ENCODE measurements around the gene AP1S1. TPM values are rescaled to one million over a fixed set of nuclear protein-coding genes. Genes with fewer than 3 reads are reported as not detected.

The AP1S1 gene
- total RNA-seq, 1 donor from 2014 or later, result 181 TPM

DNA sequence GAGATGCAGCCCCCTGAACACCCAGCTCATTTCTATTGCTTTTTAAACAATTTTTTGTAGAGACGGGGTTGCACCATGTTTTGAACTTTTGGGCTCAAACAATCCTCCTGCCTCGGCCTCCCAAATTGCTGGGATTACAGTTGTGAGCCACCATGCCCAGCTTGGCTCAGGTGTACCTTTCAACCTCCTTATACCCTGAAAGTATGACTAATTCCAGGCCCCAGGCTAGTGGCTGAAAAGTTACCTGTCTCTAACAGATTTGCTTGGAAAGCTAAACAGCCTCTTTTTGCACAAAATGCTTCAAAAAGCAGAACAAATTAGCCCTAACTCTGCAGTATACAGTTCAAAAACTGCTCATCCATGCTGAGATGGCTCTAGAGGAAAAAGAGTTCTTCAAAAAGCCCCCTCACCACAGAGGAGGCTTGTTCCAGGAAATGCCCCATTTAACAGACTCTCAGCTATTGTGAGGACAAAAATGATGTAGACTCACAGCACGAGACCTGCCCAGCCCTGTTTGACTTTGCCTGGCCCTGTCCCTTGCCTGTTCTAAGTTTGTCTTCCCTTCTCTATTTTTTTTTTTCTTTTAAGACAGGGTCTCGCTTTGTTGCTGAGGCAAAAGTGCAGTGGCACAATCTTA, 13.4 kb upstream of the AP1S1 start:
- no peak for FAIRE-seq
- no peak overlapping the region for H3K27ac ChIP-seq (ENCODE audit: low read depth, low read length)

DNA sequence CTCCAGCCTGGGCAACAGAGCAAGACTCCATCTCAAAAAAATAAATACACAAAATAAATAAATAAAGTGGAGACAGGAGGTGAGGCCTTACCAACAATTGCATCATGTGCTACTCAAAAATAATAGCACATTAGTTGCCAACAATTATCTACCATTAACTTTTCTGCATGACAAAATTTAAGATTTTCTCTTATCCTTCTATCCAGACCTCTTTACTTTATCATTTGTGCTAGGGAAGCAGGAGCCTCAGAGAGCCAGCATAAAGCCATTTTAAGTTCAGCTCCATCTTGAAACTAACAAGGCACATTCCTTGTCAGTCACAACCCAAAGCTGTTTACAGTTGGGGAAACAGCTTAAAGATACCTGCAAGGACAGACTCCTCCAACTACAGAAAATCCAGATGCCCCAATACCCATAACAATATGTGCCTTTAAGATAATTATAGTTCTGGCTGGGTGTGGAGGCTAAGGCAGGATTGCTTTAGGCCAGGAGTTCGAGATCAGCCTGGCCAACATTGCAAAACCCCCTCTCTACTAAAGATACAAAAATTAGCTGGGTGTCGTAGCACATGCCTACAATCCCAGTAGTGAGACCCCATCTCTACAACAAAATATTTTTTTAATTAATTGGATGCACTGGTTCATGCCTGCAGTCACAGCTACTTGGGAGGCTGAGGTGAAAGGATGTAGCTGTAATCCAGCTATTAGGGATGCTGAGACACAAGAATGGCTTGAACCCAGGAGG, 2.2 kb upstream of the AP1S1 start:
- H3K9me3 ChIP-seq (ENCODE audit: insufficient read depth, low read depth, low read length), result no peaks in the 10 kb centered on the region
- H3K27ac ChIP-seq (ENCODE audit: low read depth, low read length), result no peak overlapping the region
- peaks cover 10% of the 10 kb centered on the region for H3K4me1 Mint-ChIP-seq (ENCODE audit: low read depth, unreplicated experiment)
- H2AFZ ChIP-seq (ENCODE audit: low read depth, low read length), result no peak overlapping the region
- H3K4me3 ChIP-seq (ENCODE audit: insufficient read depth, low read depth, low read length), result no peak overlapping the region
- no peak for FAIRE-seq
- H3K9me3 Mint-ChIP-seq (ENCODE audit: unreplicated experiment), result peaks cover 2% of the 10 kb centered on the region
- peaks cover 2% of the 10 kb centered on the region for H3K27me3 Mint-ChIP-seq (ENCODE audit: low read depth, unreplicated experiment)
- H3K9ac ChIP-seq (ENCODE audit: low read length), result no peak overlapping the region
- H3K36me3 ChIP-seq (ENCODE audit: insufficient read depth, low read length), result peaks cover 2% of the 10 kb centered on the region
- H4K20me1 ChIP-seq (ENCODE audit: insufficient read depth, low read length), result peaks cover 16% of the 10 kb centered on the region
- TF ChIP-seq, protein P1, sequence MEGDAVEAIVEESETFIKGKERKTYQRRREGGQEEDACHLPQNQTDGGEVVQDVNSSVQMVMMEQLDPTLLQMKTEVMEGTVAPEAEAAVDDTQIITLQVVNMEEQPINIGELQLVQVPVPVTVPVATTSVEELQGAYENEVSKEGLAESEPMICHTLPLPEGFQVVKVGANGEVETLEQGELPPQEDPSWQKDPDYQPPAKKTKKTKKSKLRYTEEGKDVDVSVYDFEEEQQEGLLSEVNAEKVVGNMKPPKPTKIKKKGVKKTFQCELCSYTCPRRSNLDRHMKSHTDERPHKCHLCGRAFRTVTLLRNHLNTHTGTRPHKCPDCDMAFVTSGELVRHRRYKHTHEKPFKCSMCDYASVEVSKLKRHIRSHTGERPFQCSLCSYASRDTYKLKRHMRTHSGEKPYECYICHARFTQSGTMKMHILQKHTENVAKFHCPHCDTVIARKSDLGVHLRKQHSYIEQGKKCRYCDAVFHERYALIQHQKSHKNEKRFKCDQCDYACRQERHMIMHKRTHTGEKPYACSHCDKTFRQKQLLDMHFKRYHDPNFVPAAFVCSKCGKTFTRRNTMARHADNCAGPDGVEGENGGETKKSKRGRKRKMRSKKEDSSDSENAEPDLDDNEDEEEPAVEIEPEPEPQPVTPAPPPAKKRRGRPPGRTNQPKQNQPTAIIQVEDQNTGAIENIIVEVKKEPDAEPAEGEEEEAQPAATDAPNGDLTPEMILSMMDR (IDR thresholded peaks at IDR 0.05; ENCODE audit: insufficient read depth, low read depth, low read length), result no peak
- no peak for TF ChIP-seq EZH2 (IDR thresholded peaks at IDR 0.05; ENCODE audit: insufficient read depth, low read length)
- no peak overlapping the region for H3K4me3 Mint-ChIP-seq (ENCODE audit: unreplicated experiment)
- H3K36me3 Mint-ChIP-seq (ENCODE audit: low read depth, unreplicated experiment), result peaks cover 6% of the 10 kb centered on the region
- no peak for DNase-seq (ENCODE audit: low read depth)
- H3K4me1 ChIP-seq (ENCODE audit: insufficient read depth, low read length), result peaks cover 12% of the 10 kb centered on the region
- no peak overlapping the region for H3K4me2 ChIP-seq (ENCODE audit: low read length)
- H3K27me3 ChIP-seq (ENCODE audit: insufficient read depth, low read length), result no peaks in the 10 kb centered on the region
- no peak overlapping the region for H3K27ac Mint-ChIP-seq (ENCODE audit: unreplicated experiment)
- H3K79me2 ChIP-seq (ENCODE audit: insufficient read depth, low read length), result peaks cover 20% of the 10 kb centered on the region

More for the DNA sequence above, 13.4 kb upstream of the AP1S1 start:
- peak overlapping the region; percentile 75 for H3K27ac Mint-ChIP-seq (ENCODE audit: unreplicated experiment)
- Histone ChIP-seq H3K79me2 (ENCODE audit: insufficient read depth, low read length) (no peaks in the 10 kb centered on the region), H3K4me1 (ENCODE audit: insufficient read depth, low read length) (peaks cover 19% of the 10 kb centered on the region), H2AFZ (ENCODE audit: low read depth, low read length) (no peak overlapping the region), H3K9me3 (ENCODE audit: insufficient read depth, low read depth, low read length) (no peaks in the 10 kb centered on the region), H4K20me1 (ENCODE audit: insufficient read depth, low read length) (peaks cover 22% of the 10 kb centered on the region), H3K27me3 (ENCODE audit: insufficient read depth, low read length) (peaks cover under 1% of the 10 kb centered on the region), H3K36me3 (ENCODE audit: insufficient read depth, low read length) (peaks cover 17% of the 10 kb centered on the region), H3K9ac (ENCODE audit: low read length) (no peak overlapping the region), H3K4me2 (ENCODE audit: low read length) (no peak overlapping the region), H3K4me3 (ENCODE audit: insufficient read depth, low read depth, low read length) (no peak overlapping the region)
- H3K9me3 Mint-ChIP-seq (ENCODE audit: unreplicated experiment), result no peaks in the 10 kb centered on the region
- H3K27me3 Mint-ChIP-seq (ENCODE audit: low read depth, unreplicated experiment), result peaks cover 1% of the 10 kb centered on the region
- no peak for DNase-seq (ENCODE audit: low read depth)
- H3K4me3 Mint-ChIP-seq (ENCODE audit: unreplicated experiment), result peak overlapping the region; percentile 57
- TF ChIP-seq EZH2 (IDR thresholded peaks at IDR 0.05; ENCODE audit: insufficient read depth, low read length), result no peak
- TF ChIP-seq, protein P1 (IDR thresholded peaks at IDR 0.05; ENCODE audit: insufficient read depth, low read depth, low read length), result no peak
- peaks cover 7% of the 10 kb centered on the region for H3K36me3 Mint-ChIP-seq (ENCODE audit: low read depth, unreplicated experiment)
- peaks cover 28% of the 10 kb centered on the region for H3K4me1 Mint-ChIP-seq (ENCODE audit: low read depth, unreplicated experiment)
